Measurements from ENCODE around the gene MED13L. TPM values are rescaled to one million over a fixed set of nuclear protein-coding genes. Genes with fewer than 3 reads are reported as not detected.
A peak's percentile ranks its signal among the peaks of the same experiment; 100 is the strongest.

MED13L gene
- total RNA-seq, 1 experiment from 2014 or later: 20.1 TPM

DNA sequence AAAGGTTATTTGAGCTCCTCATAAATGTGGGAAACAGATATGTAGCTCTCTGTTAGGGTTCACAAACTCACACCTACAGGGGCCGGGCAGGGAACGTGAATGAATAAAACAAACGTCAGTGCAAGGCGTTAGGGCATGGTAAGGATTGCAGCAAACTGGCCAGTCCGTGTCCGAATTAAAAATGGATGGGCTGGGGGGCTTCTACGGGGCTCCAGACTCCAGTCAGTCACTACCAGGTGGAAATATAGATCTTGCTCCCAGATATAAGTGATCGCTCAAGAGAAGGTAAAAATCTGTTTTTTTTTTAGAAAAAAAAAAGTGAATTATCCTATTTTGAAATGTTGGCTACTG is 333.1 kb downstream of the MED13L start:
- in situ Hi-C loops (cut with HindIII; ENCODE audit: low pct_unique_long_range_greater_than_20kb, low sequenced_read_pairs): no loop called here
- no peak for DNase-seq (ENCODE audit: low read depth)

DNA sequence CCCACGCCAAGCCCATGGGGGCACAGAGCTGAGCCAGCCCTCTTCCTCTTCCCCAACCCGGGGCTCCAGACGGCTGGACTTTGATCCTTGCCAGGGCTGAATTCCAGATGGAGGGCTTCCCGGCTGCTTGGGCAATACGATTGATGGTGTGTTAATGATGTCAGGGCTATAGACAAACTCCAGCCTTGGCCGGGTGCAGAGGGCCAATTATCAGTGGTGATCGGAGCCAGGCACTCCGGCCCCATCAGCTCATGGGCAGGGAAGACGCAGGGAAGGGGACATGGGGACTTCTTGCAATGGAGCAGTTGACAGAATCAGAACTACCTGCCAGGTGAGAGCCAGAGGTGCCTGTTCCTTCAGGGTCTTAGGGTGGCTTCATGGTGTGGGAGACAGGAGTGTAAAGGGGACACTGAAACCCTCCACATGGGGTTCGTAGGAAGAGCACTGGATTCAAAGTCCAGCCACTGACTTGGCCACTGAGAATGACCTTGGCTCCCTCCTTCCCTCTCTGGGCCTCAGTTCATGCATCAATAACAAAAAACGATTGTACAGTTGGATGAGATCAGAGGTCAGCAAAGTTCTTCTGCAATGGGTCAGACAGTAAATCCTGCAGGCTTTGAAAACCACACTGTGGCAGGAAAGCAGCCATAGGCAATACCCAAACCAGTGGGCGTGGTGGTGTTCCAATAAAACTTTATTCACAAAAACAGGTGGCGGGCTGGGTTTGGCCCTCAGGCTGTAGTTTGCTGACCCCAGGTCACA is 333.7 kb downstream of the MED13L start:
- in situ Hi-C loops (cut with HindIII; ENCODE audit: low pct_unique_long_range_greater_than_20kb, low sequenced_read_pairs): no loop called here
- no peak for DNase-seq (ENCODE audit: low read depth)

DNA sequence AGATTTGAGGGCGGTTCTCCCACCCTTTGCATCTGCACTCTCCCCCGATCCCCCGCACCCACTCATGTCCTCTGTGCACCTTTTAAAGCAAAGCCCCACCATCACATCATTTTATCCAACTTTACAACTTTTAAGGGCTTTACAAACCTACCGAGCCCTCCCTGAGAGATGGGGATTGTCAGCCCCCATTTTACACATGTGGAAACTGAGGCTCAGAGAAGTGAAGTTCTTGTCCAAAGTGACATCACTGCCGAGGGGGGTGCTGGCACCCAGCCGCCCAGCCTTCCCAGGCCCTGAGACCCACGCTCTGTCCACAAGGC is 334.2 kb downstream of the MED13L start:
- in situ Hi-C loops (cut with HindIII; ENCODE audit: low pct_unique_long_range_greater_than_20kb, low sequenced_read_pairs): no loop called here
- no peak for DNase-seq (ENCODE audit: low read depth)

DNA sequence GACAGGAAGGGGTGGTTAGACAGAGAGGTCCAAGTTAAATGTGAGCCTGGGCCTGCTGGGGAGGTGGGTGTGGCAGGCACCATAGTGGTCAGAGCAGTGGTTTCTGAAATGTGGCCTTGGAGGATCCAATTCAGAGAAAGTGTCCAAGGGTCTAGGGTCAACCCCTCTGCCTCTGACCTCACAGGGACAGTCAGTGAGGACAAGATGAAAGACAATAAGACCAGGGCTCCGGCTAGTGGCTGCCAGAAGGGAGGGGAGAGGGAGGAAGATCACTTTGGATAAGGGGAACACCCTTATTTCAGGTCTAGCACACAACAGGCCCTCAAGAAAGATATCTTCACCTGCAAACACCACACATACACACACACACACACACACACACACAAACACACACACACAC is 335.1 kb downstream of the MED13L start:
- in situ Hi-C loops (cut with HindIII; ENCODE audit: low pct_unique_long_range_greater_than_20kb, low sequenced_read_pairs): no loop called here
- DNase-seq (ENCODE audit: low read depth): no peak

GRCh38 chr12:115941362-115941761 is 336.1 kb downstream of the MED13L start:
- in situ Hi-C loops (cut with HindIII; ENCODE audit: low pct_unique_long_range_greater_than_20kb, low sequenced_read_pairs): no loop called here
- DNase-seq (ENCODE audit: low read depth): no peak

DNA sequence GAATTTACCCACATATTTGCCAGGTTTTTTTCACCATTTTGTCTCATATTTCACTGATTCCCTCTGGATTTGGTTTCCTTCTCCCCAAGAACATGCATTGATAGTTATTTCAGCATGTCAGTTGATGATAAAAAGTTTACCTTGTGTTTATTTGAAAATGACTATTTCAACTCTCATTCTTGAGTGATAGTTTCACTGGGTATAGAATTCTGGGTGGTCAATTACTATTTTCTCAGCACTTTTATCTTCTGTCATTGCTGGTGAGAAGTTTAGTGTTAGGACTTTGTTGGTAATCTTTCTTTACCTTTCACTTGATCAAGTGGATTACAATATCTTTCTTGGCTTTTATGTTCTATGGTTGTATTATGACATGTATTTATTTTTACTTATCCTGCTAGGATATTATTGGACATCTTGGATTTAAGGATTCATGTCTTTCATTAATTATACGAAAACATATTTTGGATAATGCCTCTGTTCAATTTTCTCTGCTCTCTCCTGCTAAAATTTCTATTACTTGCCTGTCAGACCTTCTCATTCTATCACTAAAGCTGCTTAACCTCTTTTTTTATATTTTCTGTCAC is 338.6 kb downstream of the MED13L start:
- no peak for DNase-seq (ENCODE audit: low read depth)
- in situ Hi-C loops (cut with HindIII; ENCODE audit: low pct_unique_long_range_greater_than_20kb, low sequenced_read_pairs): no loop called here

DNA sequence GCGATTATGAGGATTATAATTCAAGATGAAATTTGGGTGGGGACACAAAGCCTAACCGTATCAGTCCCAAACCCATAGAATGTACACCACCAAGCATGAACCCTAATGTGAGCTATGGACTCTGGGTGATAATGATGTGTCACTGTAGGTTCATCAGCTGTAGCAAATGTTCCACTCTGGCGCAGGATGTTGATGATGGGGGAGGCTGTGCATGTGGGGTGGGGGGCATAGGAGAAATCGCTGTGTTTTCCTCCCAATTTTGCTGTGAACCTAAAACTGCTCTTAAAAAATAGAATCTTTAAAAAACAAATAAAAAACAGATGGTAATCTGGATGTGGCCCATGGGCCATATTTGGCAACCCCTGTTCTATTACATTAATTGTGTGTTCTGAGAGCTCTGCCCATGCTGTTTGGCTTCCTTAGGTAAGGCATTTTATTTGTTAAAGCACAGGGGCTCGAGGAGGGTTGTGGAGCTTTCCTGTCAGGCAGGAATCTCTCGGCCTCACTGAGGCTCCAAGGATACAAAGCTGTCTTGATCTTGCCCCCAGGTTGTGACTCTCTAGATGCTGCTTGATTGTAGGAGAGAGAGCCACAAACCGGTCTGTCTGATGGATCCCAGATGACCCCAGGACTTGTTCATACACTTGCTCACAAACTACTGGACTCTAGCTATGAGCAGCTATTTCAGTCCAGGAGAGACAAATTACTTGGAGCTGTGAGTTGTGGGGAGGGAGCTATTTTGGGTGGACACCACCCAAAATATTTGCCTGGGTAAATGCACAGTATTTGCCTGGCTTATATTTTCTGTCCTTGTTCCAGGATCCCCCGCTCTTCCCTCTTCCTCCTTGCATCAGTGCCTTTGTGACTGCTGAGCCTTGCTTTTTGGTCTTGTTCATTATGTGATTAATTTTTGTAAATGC is 340.2 kb downstream of the MED13L start:
- in situ Hi-C loops (cut with HindIII; ENCODE audit: low pct_unique_long_range_greater_than_20kb, low sequenced_read_pairs): no loop called here
- no peak for DNase-seq (ENCODE audit: low read depth)

DNA sequence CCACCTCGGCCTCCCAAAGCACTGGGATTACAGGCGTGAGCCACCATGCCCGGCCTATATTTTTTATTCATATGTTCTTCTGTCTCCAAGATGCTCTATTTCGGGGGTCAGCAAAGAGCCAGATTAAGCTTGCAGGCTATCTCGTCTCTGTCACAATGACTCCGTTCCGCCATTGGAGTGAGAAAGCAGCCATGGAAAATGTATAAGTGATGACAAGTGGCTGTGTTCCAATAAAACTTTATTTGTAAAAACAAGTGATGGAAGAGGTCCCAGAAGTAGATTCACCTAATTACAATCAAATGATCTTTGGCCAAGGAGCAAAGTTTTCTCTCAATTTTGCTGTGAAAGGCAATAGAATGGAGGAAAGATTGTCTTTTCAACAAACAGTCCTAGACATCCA is 342.6 kb downstream of the MED13L start:
- no peak for DNase-seq (ENCODE audit: low read depth)
- in situ Hi-C loops (cut with HindIII; ENCODE audit: low pct_unique_long_range_greater_than_20kb, low sequenced_read_pairs): no loop called here

DNA sequence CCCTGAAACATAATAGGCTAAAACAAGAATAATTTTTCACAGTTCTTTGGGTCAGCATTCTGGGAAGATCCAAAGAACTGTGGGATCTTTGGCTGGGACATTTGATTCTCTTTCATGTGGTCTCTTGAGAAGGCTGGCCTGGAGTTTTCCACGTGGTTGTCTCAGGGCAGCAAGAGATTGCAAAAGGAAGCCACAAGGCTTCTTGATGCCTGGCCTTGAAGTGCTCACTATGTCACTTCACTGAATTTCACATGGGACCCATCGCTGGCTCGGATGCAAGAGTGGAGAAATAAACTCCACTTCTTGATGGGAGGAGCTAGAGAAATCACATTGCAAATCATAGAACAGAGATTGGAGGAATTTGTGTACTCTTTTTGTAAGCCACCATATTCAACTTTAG is 343.4 kb downstream of the MED13L start:
- no peak for DNase-seq (ENCODE audit: low read depth)
- in situ Hi-C loops (cut with HindIII; ENCODE audit: low pct_unique_long_range_greater_than_20kb, low sequenced_read_pairs): no loop called here

DNA sequence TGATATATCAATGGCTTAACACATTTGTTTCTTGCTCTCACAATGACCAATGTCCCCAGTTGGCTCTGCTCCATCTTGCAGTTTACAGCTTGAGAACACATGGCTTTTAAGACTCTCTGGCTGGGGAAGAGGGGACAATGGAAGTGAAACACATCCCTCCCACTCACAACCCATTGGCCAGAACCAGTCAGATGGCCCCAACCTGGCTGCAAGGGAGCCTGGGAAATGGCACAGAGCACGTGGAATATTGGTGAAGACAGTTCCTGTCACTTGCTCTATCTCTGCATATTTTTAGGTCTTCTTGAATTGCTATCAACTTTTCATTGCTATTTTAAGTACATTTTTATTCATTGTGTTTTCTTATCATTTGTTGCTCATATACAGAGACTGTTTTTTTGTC is 345.4 kb downstream of the MED13L start:
- no peak for DNase-seq (ENCODE audit: low read depth)
- in situ Hi-C loops (cut with HindIII; ENCODE audit: low pct_unique_long_range_greater_than_20kb, low sequenced_read_pairs): no loop called here

GRCh38 chr12:115930336-115930735 is 347.2 kb downstream of the MED13L start:
- no peak for DNase-seq (ENCODE audit: low read depth)
- in situ Hi-C loops (cut with HindIII; ENCODE audit: low pct_unique_long_range_greater_than_20kb, low sequenced_read_pairs): no loop called here

- DNase-seq (ENCODE audit: low read depth): no peak
- in situ Hi-C loops (cut with HindIII; ENCODE audit: low pct_unique_long_range_greater_than_20kb, low sequenced_read_pairs): no loop called here
Observed at GRCh38 chr12:115926037-115926670, 351.3 kb downstream of the MED13L start.

GRCh38 chr12:115923851-115924250 is 353.6 kb downstream of the MED13L start:
- in situ Hi-C loops (cut with HindIII; ENCODE audit: low pct_unique_long_range_greater_than_20kb, low sequenced_read_pairs): no loop called here
- no peak for DNase-seq (ENCODE audit: low read depth)

GRCh38 chr12:115922952-115923564 is 354.4 kb downstream of the MED13L start:
- in situ Hi-C loops (cut with HindIII; ENCODE audit: low pct_unique_long_range_greater_than_20kb, low sequenced_read_pairs): no loop called here
- peak; percentile 10 for DNase-seq (ENCODE audit: low read depth)

GRCh38 chr12:115920395-115921183 is 356.9 kb downstream of the MED13L start:
- in situ Hi-C loops (cut with HindIII; ENCODE audit: low pct_unique_long_range_greater_than_20kb, low sequenced_read_pairs): no loop called here
- DNase-seq (ENCODE audit: low read depth): no peak

DNA sequence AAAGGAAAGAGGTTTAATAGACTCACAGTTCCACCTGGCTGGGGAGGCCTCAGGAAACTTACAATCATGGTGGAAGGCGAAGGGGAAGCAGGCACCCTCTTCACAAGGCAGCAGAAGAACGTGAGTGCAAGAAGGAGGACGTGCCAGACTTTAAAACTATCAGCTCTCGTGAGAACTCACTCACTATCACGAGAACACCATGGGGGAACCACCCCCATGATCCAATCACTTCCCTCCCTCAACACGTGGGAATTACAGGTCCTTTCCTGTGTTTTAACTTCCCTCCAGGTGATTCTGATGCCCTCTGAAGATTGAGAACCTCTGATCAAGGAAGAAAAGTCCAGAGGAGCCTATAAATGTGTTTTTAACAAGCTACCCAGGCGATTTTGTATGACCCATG is 358.7 kb downstream of the MED13L start:
- in situ Hi-C loops (cut with HindIII; ENCODE audit: low pct_unique_long_range_greater_than_20kb, low sequenced_read_pairs): no loop called here
- DNase-seq (ENCODE audit: low read depth): no peak

- peak; percentile 22 for DNase-seq (ENCODE audit: low read depth)
- in situ Hi-C loops (cut with HindIII; ENCODE audit: low pct_unique_long_range_greater_than_20kb, low sequenced_read_pairs): no loop called here
Observed at GRCh38 chr12:115916910-115917668, 360.4 kb downstream of the MED13L start.
